ENCODE measurements around the gene TAS2R40.
"Not testable (repeated sequence)": the region's sequence is repeated elsewhere in the genome, so short reads cannot be mapped to it uniquely, and the experiment has no call there.

Gene TAS2R40

DNA sequence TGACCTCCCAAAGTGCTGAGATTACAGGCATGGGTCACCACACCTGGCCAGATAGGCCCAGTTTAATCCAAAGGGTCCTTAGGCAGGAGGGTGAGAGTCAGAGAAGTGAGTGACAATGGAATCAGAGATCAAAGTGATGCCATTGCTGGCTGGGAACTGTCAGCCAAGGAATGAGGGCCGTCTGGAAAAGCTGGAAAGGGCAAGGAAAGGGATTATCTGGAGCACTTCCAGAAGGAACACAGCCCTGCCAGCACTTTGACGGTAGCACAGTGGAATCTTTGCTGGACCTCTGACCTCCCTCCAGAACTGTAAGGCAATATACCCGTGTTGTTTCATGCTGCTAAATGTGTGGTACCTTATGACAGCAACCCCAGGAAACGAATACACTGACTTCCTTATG is 11.3 kb upstream of the TAS2R40 start:
- CTCF ChIA-PET, result no interaction called here
- WGBS (ENCODE audit: insufficient coverage), result 95% methylated on average over 4 of the region's 4 CpGs
- no peak overlapping the region for H3K27ac ChIP-seq (ENCODE audit: insufficient read depth in 1 of 2, low read depth in 1 of 2, low read length in 2 of 2, poor library complexity in 1 of 2, severe bottlenecking in 2 of 2)
- H3K27me3 ChIP-seq (replicated peaks in 2 of 5; ENCODE audit: control insufficient read depth in 4 of 5, insufficient read depth in 5 of 5, low read length in 4 of 5), result peaks cover 0 to 24% (median 10%) of the 10 kb centered on the region in 5 experiments
- DNase-seq, result no peak
- peaks cover 4 to 13% (median 10%) of the 10 kb centered on the region in 4 experiments for H3K4me1 ChIP-seq (ENCODE audit: control extremely low read depth in 1 of 4, control insufficient read depth in 4 of 4, insufficient read depth in 4 of 4, low read length in 3 of 4)
- no peak overlapping the region for H3K4me3 ChIP-seq (ENCODE audit: control insufficient read depth in 1 of 7, extremely low read depth in 1 of 7, insufficient read depth in 4 of 7, low read depth in 2 of 7, low read length in 6 of 7)
- peaks cover 0 to 8% (median 2%) of the 10 kb centered on the region in 5 experiments for H3K9me3 ChIP-seq (ENCODE audit: control extremely low read depth in 1 of 5, control insufficient read depth in 4 of 5, insufficient read depth in 2 of 5, low read depth in 1 of 5, low read length in 4 of 5)
- POLR2A ChIA-PET, result no interaction called here
- H3K36me3 ChIP-seq (ENCODE audit: control insufficient read depth in 4 of 4, insufficient read depth in 4 of 4, low read length in 3 of 4), result no peaks in the 10 kb centered on the region

DNA sequence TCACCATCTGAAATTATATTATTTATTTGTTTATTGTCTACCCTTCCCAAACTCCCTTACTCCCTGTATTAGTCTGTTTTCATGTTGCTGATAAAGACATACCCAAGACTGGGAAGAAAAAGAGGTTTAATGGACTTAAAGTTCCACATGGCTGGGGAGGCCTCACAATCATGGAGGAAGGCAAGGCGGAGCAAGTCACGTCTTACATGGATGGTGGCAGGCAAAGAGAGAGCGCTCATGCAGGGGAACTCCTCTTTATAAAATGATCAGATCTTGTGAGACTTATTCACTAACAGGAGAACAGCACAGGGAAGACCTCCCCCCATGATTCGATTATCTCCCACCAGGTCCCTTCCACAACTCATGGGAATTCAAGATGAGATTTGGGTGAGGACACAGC is 8.4 kb upstream of the TAS2R40 start:
- DNase-seq; H3K27ac ChIP-seq (ENCODE audit: insufficient read depth in 1 of 2, low read depth in 1 of 2, low read length in 2 of 2, poor library complexity in 1 of 2, severe bottlenecking in 2 of 2); H3K36me3 ChIP-seq (ENCODE audit: control insufficient read depth in 4 of 4, insufficient read depth in 4 of 4, low read length in 3 of 4); POLR2A ChIA-PET; H3K4me3 ChIP-seq (ENCODE audit: control insufficient read depth in 1 of 7, extremely low read depth in 1 of 7, insufficient read depth in 4 of 7, low read depth in 2 of 7, low read length in 6 of 7); H3K9me3 ChIP-seq (ENCODE audit: control extremely low read depth in 1 of 5, control insufficient read depth in 4 of 5, insufficient read depth in 2 of 5, low read depth in 1 of 5, low read length in 4 of 5); H3K4me1 ChIP-seq (ENCODE audit: control extremely low read depth in 1 of 4, control insufficient read depth in 4 of 4, insufficient read depth in 4 of 4, low read length in 3 of 4): not testable (repeated sequence)
- peaks cover 0 to 17% (median 7%) of the 10 kb centered on the region in 5 experiments for H3K27me3 ChIP-seq (replicated peaks in 2 of 5; ENCODE audit: control insufficient read depth in 4 of 5, insufficient read depth in 5 of 5, low read length in 4 of 5)
- CTCF ChIA-PET, result interaction anchor here (1.9 to 11.5 kb wide), 2 partner anchors 9 to 203 kb away, joined by 14 to 326 read pairs; no protein-coding TSS in a partner anchor
- WGBS (ENCODE audit: insufficient coverage), result 100% methylated on average over 3 of the region's 4 CpGs

DNA sequence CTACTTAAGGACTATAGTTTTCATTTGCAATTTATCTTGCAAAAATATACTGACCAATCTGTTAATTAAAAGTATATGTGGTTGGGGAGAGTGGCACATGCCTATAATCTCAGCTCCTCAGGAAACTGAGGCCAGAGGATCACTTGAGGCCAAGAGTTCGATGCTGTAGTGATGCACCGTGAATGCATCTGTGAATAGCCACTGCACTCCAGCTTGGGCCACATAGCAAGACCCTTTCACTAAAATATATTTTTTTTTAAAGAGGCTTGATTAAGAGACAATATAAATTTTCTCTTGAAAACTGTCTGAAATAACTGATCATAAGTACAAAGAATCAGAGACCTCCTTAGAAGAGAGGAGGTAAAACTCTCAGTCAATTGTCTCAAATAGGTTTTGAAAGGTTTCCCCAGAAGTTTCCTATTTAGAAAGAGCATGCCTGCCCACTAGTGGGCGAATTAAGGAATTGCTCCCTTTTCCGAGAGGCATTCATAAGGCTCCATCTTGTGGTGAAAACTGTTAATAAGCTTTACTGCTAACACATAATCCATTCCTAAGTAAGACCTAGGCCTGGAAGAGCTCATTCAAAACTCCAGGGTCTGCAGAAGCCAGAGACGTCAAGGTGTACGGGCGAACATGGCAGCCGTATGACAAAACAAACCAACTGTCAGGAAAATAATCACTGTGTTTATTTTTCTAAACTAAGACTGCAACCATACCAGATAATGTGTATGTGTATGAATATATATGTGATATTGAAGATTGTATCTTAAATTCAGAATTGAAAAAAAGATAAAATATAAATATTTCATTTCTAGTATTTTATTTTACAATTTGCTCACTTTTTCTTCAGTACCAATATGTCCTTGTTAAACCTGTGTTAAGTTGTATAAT is 6.8 kb upstream of the TAS2R40 start:
- no CpG with 5 or more reads among the region's 8 CpGs for WGBS (ENCODE audit: insufficient coverage)
- H3K4me3 ChIP-seq (ENCODE audit: control insufficient read depth in 1 of 7, extremely low read depth in 1 of 7, insufficient read depth in 4 of 7, low read depth in 2 of 7, low read length in 6 of 7), result no peak overlapping the region
- peaks cover 0 to 8% (median 2%) of the 10 kb centered on the region in 5 experiments for H3K9me3 ChIP-seq (ENCODE audit: control extremely low read depth in 1 of 5, control insufficient read depth in 4 of 5, insufficient read depth in 2 of 5, low read depth in 1 of 5, low read length in 4 of 5)
- peak; percentile 85 to 93 (median 87) for DNase-seq
- peaks cover 0 to under 1% (median 0%) of the 10 kb centered on the region in 5 experiments for H3K27me3 ChIP-seq (replicated peaks in 2 of 5; ENCODE audit: control insufficient read depth in 4 of 5, insufficient read depth in 5 of 5, low read length in 4 of 5)
- H3K4me1 ChIP-seq (ENCODE audit: control extremely low read depth in 1 of 4, control insufficient read depth in 4 of 4, insufficient read depth in 4 of 4, low read length in 3 of 4), result no peaks in the 10 kb centered on the region
- H3K36me3 ChIP-seq (ENCODE audit: control insufficient read depth in 4 of 4, insufficient read depth in 4 of 4, low read length in 3 of 4), result no peaks in the 10 kb centered on the region
- CTCF ChIA-PET, result interaction anchor here (0.6 to 11.5 kb wide), 31 partner anchors 9 to 911 kb away, joined by 3 to 326 read pairs (median 4); no protein-coding TSS in a partner anchor
- no peak overlapping the region for H3K27ac ChIP-seq (ENCODE audit: insufficient read depth in 1 of 2, low read depth in 1 of 2, low read length in 2 of 2, poor library complexity in 1 of 2, severe bottlenecking in 2 of 2)
- POLR2A ChIA-PET, result interaction anchor here (0.6 kb wide), 1 partner anchor 95 kb away, joined by 3 read pairs; no protein-coding TSS in a partner anchor

- H3K27me3 ChIP-seq (replicated peaks in 2 of 5; ENCODE audit: control insufficient read depth in 4 of 5, insufficient read depth in 5 of 5, low read length in 4 of 5), result no peaks in the 10 kb centered on the region
- no peaks in the 10 kb centered on the region for H3K36me3 ChIP-seq (ENCODE audit: control insufficient read depth in 4 of 4, insufficient read depth in 4 of 4, low read length in 3 of 4)
- POLR2A ChIA-PET, result no interaction called here
- H3K4me3 ChIP-seq (ENCODE audit: control insufficient read depth in 1 of 7, extremely low read depth in 1 of 7, insufficient read depth in 4 of 7, low read depth in 2 of 7, low read length in 6 of 7), result no peak overlapping the region
- H3K9me3 ChIP-seq (ENCODE audit: control extremely low read depth in 1 of 5, control insufficient read depth in 4 of 5, insufficient read depth in 2 of 5, low read depth in 1 of 5, low read length in 4 of 5), result peaks cover 0 to 8% (median 2%) of the 10 kb centered on the region in 5 experiments
- CTCF ChIA-PET, result interaction anchor here (0.8 to 11.5 kb wide), 16 partner anchors 8 to 912 kb away, joined by 3 to 326 read pairs (median 5); no protein-coding TSS in a partner anchor
- no peak for DNase-seq
- WGBS (ENCODE audit: insufficient coverage), result 100% methylated on average over 3 of the region's 6 CpGs
- no peak overlapping the region for H3K27ac ChIP-seq (ENCODE audit: insufficient read depth in 1 of 2, low read depth in 1 of 2, low read length in 2 of 2, poor library complexity in 1 of 2, severe bottlenecking in 2 of 2)
- H3K4me1 ChIP-seq (ENCODE audit: control extremely low read depth in 1 of 4, control insufficient read depth in 4 of 4, insufficient read depth in 4 of 4, low read length in 3 of 4), result no peaks in the 10 kb centered on the region
Measured at GRCh38 chr7:143216151-143216550, 5.7 kb upstream of the TAS2R40 start.

GRCh38 chr7:143216686-143217085 is 5.2 kb upstream of the TAS2R40 start:
- WGBS (ENCODE audit: insufficient coverage), result 92% methylated on average over 2 of the region's 2 CpGs
- Histone ChIP-seq H3K27ac (ENCODE audit: insufficient read depth in 1 of 2, low read depth in 1 of 2, low read length in 2 of 2, poor library complexity in 1 of 2, severe bottlenecking in 2 of 2) (no peak overlapping the region), H3K4me1 (ENCODE audit: control extremely low read depth in 1 of 4, control insufficient read depth in 4 of 4, insufficient read depth in 4 of 4, low read length in 3 of 4) (no peaks in the 10 kb centered on the region), H3K9me3 (ENCODE audit: control extremely low read depth in 1 of 5, control insufficient read depth in 4 of 5, insufficient read depth in 2 of 5, low read depth in 1 of 5, low read length in 4 of 5) (peaks cover 0 to 7% (median 2%) of the 10 kb centered on the region in 5 experiments), H3K27me3 (replicated peaks in 2 of 5; ENCODE audit: control insufficient read depth in 4 of 5, insufficient read depth in 5 of 5, low read length in 4 of 5) (no peaks in the 10 kb centered on the region), H3K4me3 (ENCODE audit: control insufficient read depth in 1 of 7, extremely low read depth in 1 of 7, insufficient read depth in 4 of 7, low read depth in 2 of 7, low read length in 6 of 7) (no peak overlapping the region), H3K36me3 (ENCODE audit: control insufficient read depth in 4 of 4, insufficient read depth in 4 of 4, low read length in 3 of 4) (no peaks in the 10 kb centered on the region)
- DNase-seq, result no peak
- ChIA-PET CTCF (interaction anchor here (0.8 to 11.5 kb wide), 8 partner anchors 7 to 336 kb away, joined by 3 to 326 read pairs (median 10); no protein-coding TSS in a partner anchor), POLR2A (no interaction called here)

GRCh38 chr7:143217806-143218205 is 4.0 kb upstream of the TAS2R40 start:
- no peaks in the 10 kb centered on the region for H3K36me3 ChIP-seq (ENCODE audit: control insufficient read depth in 4 of 4, insufficient read depth in 4 of 4, low read length in 3 of 4)
- H3K9me3 ChIP-seq (ENCODE audit: control extremely low read depth in 1 of 5, control insufficient read depth in 4 of 5, insufficient read depth in 2 of 5, low read depth in 1 of 5, low read length in 4 of 5), result peaks cover 0 to under 1% (median 0%) of the 10 kb centered on the region in 5 experiments
- ChIA-PET CTCF (interaction anchor here (0.9 to 11.5 kb wide), 2 partner anchors 16 to 207 kb away, joined by 3 to 326 read pairs; no protein-coding TSS in a partner anchor), POLR2A (no interaction called here)
- H3K4me1 ChIP-seq (ENCODE audit: control extremely low read depth in 1 of 4, control insufficient read depth in 4 of 4, insufficient read depth in 4 of 4, low read length in 3 of 4), result peaks cover 0 to 7% (median 3%) of the 10 kb centered on the region in 4 experiments
- H3K4me3 ChIP-seq (ENCODE audit: control insufficient read depth in 1 of 7, extremely low read depth in 1 of 7, insufficient read depth in 4 of 7, low read depth in 2 of 7, low read length in 6 of 7), result no peak overlapping the region
- H3K27ac ChIP-seq (ENCODE audit: insufficient read depth in 1 of 2, low read depth in 1 of 2, low read length in 2 of 2, poor library complexity in 1 of 2, severe bottlenecking in 2 of 2), result no peak overlapping the region
- 100% methylated on average over 1 of the region's 2 CpGs for WGBS (ENCODE audit: insufficient coverage)
- no peak for DNase-seq
- H3K27me3 ChIP-seq (replicated peaks in 2 of 5; ENCODE audit: control insufficient read depth in 4 of 5, insufficient read depth in 5 of 5, low read length in 4 of 5), result no peaks in the 10 kb centered on the region

- no peaks in the 10 kb centered on the region for H3K27me3 ChIP-seq (replicated peaks in 2 of 5; ENCODE audit: control insufficient read depth in 4 of 5, insufficient read depth in 5 of 5, low read length in 4 of 5)
- WGBS (ENCODE audit: insufficient coverage), result no CpG with 5 or more reads among the region's 2 CpGs
- no peaks in the 10 kb centered on the region for H3K9me3 ChIP-seq (ENCODE audit: control extremely low read depth in 1 of 5, control insufficient read depth in 4 of 5, insufficient read depth in 2 of 5, low read depth in 1 of 5, low read length in 4 of 5)
- peak overlapping the region in 1 of 7 experiments; percentile 34 for H3K4me3 ChIP-seq (ENCODE audit: control insufficient read depth in 1 of 7, extremely low read depth in 1 of 7, insufficient read depth in 4 of 7, low read depth in 2 of 7, low read length in 6 of 7)
- ChIA-PET POLR2A (no interaction called here), CTCF (interaction anchor here (0.9 to 11.5 kb wide), 5 partner anchors 18 to 210 kb away, joined by 3 to 326 read pairs (median 3); no protein-coding TSS in a partner anchor)
- no peak for DNase-seq
- H3K27ac ChIP-seq (ENCODE audit: insufficient read depth in 1 of 2, low read depth in 1 of 2, low read length in 2 of 2, poor library complexity in 1 of 2, severe bottlenecking in 2 of 2), result no peak overlapping the region
- H3K4me1 ChIP-seq (ENCODE audit: control extremely low read depth in 1 of 4, control insufficient read depth in 4 of 4, insufficient read depth in 4 of 4, low read length in 3 of 4), result peaks cover 0 to 11% (median 3%) of the 10 kb centered on the region in 4 experiments
- H3K36me3 ChIP-seq (ENCODE audit: control insufficient read depth in 4 of 4, insufficient read depth in 4 of 4, low read length in 3 of 4), result no peaks in the 10 kb centered on the region
Measured at GRCh38 chr7:143221286-143221685, 551 bp upstream of the TAS2R40 start.

Measured in common myeloid progenitor, CD34-positive (primary cell).